Muscle of back (tissue), 13 donors: Measurements from ENCODE around the gene TMPRSS11B. TPM values are rescaled to one million over a fixed set of nuclear protein-coding genes. Genes with fewer than 3 reads are reported as not detected.
"Not testable (repeated sequence)": the region's sequence is repeated elsewhere in the genome, so short reads cannot be mapped to it uniquely, and the experiment has no call there.

Source experiments
- DNase-seq, 3 donors: peaks; one replicate each; pipeline versions ENCODE4 v3.0.0 to v3.0.0-alpha.2; 2013
- long read RNA-seq, 9 donors: transcript quantifications; one replicate each; lab custom pipeline, GENCODE V29; 2026
- polyA plus RNA-seq, 10 donors: library from polyadenylated mRNA; unstranded; fragments of 120-200 nt; gene quantifications; one replicate each; pipeline ENCODE4 v1.2.1, GENCODE V29; 2013; ENCODE audit not compliant: insufficient read length in 10 of 10

Gene TMPRSS11B
- not detected for polyA plus RNA-seq
- long read RNA-seq, donor 1, result 0 reads
- long read RNA-seq, donor 2, result 0 reads
- long read RNA-seq, donor 3, result 0 reads
- long read RNA-seq, donor 4, result 0 reads
- long read RNA-seq, donor 5, result 0 reads
- long read RNA-seq, donor 6, result 0 reads
- long read RNA-seq, donor 7, result 0 reads
- long read RNA-seq, donor 8, result 0 reads
- long read RNA-seq, donor 9, result 0 reads

GRCh38 chr4:68245594-68245993, at the start of gene TMPRSS11B:
TMPRSS11B (minus strand) TSS chr4:68245694; CDS start chr4:68245558, 136 bp downstream.
- DNase-seq, result no peak

- DNase-seq, result no peak
Measured at GRCh38 chr4:68291256-68291655, 45.8 kb upstream of the TMPRSS11B start.

- no peak for DNase-seq
Measured at GRCh38 chr4:68288393-68288740, 42.9 kb upstream of the TMPRSS11B start.

- DNase-seq, result no peak
Measured at GRCh38 chr4:68287704-68288392, 42.4 kb upstream of the TMPRSS11B start.

DNA sequence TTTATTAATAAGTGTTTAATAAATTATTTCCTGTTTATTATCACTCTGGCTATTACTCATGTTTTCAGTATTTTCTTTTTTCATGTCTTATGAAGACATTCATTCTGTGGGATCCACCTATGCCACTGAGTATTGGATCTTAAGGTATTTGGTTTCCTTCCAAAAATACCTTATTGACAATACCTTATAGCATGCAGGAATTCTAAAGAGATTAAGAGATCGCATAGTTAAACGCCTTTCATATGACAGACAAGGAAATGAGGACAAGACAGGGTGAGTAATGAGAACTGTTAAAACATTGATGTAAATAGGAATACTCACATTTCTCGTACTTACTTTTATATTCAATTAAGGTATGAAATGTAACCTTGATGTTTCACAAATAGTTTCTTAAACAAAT, 38.2 kb upstream of the TMPRSS11B start:
- DNase-seq, result no peak

DNA sequence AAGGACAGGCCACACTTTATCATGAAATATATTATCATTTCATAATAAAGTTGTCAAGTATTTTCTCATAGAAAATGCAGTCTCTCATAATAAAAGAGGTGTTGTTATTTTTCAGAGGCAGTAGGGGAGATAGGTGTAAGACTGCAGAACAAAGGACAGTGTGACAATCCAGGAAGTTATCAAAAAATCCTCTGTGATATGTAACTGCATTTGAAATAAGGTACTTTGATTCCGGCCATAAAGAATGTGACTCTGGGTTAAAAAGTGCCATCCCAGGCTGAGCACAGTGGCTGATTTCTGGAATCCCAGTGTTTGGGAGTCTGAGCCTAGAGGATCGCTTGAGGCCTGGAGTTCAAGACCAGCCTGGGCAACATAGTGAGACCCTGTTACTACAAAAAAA, 37.6 kb upstream of the TMPRSS11B start:
- DNase-seq, result no peak

GRCh38 chr4:68281796-68282740, 36.6 kb upstream of the TMPRSS11B start:
- DNase-seq, result not testable (repeated sequence)

GRCh38 chr4:68278029-68278428, 32.5 kb upstream of the TMPRSS11B start:
- DNase-seq, result no peak

- no peak for DNase-seq
Measured at GRCh38 chr4:68277627-68278026, 32.1 kb upstream of the TMPRSS11B start.

DNA sequence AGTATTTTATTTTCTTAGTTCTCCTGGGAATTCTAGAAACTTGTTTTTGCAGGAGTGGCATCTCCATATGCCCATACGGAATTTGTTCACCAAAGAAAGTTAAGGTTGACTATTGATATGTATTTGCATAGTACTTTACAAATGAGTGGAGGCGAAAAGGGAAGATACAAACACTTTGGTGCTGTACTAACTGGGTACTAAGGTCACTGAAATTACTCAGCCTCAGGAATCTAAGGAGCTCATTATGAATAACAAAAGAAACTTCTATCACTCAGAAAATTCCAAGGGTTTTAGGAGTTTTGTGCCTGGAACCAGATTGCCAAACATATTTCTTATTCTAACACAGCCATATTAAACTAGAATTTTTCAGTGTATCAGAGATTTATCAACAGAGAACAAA, 27.4 kb upstream of the TMPRSS11B start:
- no peak for DNase-seq

DNA sequence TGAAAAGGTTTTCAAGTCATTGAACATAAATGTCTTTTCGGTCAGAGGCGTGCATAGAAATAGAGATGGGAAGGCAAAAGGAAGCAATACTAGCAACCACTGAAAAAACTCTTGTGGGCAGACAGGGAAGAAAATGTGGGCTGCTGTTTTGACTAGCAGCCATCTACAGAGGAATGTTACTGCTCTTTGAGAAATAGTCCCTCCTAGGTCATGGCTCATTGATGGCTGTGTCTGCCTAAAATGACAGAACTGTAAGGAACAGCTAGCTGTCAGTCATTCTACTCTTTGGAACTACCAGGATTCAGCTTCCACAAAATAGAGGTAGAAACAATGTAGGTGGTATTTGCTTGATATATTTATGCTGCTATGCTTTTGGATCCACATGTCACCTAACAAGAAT, 26.9 kb upstream of the TMPRSS11B start:
- peak in 1 of 3 donors; percentile 7 for DNase-seq

GRCh38 chr4:68271851-68272357, 26.4 kb upstream of the TMPRSS11B start:
- peak; percentile 57 to 73 (median 68) for DNase-seq

DNA sequence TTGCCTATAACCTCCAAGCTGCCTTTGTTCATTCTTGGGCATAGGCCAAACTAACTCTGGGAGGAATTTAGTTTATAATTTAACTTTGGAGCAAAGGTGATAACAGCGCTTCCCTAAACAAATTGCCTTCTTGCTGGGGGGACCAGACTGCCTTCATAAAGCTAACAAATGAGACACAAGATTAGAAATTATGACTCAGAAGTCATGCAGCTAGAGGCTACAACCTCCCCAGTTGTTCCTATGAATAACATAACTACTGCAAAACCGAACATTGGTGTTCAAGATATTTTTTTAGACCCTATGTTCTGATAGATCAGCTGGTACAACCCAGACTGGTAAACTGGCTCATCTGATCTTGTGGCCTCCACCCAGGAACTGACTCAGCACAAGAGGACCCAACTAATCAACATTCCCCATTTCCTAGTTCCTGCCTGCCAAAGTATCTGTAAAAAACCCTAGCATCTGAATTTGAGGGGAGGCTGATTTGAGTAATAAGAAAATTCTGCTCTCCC, 22.0 kb upstream of the TMPRSS11B start:
- DNase-seq, result no peak

DNA sequence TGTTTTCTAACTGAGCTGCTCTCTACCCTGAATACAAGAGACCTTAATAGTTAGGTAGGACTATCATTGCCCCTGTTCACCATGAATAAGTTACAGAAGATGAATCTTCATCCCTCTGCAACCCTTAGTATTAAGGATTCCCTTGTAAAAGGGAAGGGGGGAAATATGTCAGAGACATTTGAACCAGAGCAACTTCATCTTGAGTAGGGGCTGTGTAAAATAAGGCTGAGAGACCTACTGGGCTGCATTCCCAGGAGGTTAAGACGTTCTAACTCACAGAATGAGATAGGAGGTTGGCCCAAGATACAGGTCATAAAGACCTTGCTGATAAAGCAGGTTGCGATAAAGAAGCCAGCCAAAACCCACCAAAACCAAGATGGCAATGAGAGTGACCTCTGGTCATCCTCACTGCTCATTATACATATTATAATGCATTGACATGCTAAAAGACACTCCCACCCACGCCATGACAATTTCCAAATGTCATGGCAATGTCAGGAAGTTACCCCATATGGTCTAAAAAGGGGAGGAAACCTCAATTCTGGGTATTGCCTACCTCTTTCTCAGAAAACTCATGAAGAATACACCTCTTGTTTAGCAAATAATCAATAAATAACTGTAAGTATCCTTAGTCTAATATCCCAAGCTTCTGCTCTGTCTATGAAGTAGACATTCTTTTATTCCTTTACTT, 19.5 kb upstream of the TMPRSS11B start:
- DNase-seq, result no peak

DNA sequence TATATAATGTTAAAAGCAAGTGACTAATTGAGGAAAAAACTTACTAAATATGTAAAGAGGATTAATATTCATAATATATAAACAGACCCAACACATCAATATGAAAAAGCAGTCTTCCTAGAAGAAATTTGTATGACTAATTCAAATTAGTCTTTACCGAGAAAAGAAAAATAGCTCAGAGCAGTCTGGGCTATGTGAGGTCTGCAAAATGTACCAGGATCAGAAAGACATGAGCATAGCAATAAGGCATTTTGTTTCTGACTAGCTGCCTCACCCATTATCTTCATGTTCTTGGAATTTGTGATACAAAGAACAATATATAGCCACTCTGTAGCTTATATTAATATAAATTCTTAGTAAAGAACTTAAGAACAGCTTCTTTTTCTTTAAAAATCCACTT, 13.7 kb upstream of the TMPRSS11B start:
- DNase-seq, result no peak

DNA sequence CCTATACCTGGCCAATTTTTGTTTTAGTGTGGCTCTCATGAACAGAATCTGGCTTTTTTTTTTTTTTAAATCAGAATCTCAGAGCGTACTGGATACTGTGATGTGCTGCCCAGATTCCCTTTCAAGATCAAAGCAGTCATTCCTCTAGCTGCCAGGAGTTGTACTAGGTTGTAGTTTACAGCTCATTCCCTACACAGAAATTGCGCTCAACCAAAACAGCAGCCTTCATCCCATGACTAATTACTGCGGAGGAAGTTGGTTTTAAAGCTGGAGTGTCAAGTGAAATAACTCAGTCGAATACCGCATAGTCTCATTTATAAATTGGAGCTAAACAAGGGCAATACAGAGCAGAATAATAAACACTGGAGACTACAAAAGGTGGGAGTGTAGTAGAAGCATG, 12.2 kb upstream of the TMPRSS11B start:
- DNase-seq, result no peak

GRCh38 chr4:68256284-68256683, 10.8 kb upstream of the TMPRSS11B start:
- no peak for DNase-seq

DNA sequence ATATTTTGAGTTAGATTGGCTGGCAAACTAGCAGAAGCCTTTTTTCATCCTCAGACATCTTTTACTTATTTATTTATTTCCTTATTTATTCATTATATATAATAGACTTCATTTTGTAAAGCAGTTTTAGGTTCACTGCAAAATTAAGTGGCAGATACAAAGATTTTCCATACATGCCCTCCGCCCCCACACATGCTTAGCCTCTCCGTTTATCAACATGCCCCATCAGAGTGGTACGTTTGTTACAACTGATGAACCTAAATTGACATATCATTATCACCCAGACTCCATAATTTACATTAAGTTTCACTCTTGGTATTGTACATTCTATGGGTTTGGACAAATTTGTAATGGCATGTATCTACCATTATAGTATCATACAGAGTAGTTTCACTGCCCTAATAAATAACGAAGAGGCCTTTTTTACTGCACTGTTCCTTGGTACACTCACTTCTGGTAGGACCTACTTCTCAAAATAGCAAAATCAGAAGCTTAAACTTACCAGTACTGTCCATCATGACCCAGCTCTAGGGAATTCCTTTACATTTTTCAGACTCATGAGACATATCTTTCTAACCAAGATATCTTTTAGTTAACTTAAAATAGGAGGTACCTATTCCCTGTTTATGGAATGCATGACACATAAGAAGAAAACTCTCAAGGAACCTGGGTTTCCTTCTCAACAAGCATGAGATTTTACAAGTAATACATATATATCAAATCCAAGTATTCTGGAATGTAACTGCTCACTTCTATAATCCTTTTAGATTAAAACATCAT, 4.8 kb upstream of the TMPRSS11B start:
- no peak for DNase-seq

DNA sequence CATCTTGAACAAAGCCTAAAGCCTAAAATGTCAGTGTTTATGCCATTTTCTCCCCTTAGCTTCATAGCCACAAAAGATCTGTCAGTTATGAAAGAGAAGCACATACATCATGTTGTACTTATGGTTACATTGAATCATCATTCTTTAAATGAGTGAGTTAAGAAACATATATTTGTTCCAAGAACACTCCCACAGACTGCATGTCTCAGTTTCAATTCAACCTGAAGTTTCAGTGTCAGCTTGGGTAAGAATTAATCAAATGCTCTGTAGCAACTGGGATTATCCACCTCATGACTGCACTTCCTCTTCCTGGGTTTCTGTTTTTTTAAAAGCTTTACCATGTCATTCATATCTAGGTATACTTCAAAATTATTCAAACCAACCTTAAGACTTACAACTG, 3.9 kb upstream of the TMPRSS11B start:
- DNase-seq, result no peak

GRCh38 chr4:68240620-68241019, 4.9 kb downstream of the TMPRSS11B start:
- DNase-seq, result no peak

- DNase-seq, result no peak
Measured at GRCh38 chr4:68228568-68228967, 16.9 kb downstream of the TMPRSS11B start.
